Activated gamma-delta T cell (primary cell): ENCODE measurements around the gene MT4.
"Not testable (repeated sequence)": the region's sequence is repeated elsewhere in the genome, so short reads cannot be mapped to it uniquely, and the experiment has no call there.

Experiments
- DNase-seq: peaks from one replicate; lab custom pipeline; 2025; lab: John Stamatoyannopoulos, UW

Gene MT4

DNA sequence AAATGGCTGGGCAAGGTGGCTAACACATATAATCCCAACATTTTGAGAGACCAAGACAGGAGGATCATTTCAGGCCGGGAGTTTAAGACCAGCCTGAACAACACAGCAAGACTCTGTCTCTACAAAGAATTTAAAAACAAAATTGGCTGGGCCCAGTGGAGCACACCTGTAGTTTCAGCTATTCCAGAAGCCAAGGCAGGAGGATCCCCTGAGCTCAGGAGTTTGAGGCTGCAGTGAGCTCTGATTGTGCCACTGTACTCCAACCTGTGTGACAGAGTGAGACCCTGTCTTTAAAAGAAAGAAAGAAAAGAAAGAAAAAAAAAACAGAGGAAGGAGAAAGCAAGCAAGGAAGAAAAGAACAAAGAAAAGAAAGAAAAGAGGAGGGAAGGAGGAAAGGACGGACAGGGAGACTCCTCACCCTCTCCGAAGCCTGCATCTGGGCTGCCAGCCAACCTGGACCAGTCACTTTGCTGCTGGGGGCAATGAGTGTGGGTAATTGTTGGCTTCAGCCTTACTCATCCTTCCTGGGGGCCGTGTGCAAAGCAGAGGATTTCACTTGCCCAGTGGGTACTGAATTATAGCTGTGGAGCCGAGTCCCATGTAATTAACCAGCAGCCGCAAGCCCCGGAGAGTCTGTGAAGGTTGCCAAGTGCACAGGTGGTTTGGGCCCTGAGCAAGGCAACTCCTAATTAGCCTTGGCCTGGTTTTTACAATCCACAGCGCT is 6.7 kb upstream of the MT4 start:
- DNase-seq: no peak

DNA sequence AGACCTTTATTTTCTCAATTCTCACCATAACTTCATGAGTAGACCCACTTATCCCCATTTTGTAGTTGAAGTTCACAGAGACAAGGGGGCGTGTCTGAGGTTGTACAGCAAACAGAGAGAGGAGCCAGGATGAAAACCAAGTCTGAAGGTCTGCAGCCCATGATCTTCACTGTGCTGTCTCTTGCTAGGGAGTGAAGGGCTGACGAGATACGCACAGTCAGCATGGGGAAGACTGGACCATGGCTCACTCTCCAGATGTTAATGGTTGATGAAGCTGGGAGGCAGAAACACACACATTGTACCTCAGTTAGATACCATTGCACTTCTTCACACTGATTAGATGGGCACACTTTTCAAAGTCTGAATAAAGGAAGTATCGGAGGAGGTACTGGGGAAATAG is 5.8 kb upstream of the MT4 start:
- no peak for DNase-seq

DNA sequence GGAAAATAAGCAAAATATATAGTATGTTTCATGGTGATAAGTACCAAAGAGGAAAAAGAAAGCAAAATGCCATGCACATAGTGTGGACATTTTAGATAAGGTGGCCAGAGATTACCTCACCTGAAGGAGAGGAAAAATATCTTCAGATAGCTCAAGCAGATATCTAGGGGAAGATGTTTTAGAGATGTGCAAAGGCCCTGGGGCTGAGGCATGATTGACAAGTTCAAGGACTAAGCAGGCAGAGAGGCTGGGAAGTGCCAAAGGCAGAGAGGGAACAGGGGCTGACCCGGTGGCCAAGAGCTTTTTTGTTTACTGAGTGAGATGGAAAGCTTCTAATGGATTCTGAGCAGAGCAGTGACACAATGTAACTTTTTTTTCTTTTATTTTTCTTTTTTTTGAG is 4.4 kb upstream of the MT4 start:
- DNase-seq: no peak

DNA sequence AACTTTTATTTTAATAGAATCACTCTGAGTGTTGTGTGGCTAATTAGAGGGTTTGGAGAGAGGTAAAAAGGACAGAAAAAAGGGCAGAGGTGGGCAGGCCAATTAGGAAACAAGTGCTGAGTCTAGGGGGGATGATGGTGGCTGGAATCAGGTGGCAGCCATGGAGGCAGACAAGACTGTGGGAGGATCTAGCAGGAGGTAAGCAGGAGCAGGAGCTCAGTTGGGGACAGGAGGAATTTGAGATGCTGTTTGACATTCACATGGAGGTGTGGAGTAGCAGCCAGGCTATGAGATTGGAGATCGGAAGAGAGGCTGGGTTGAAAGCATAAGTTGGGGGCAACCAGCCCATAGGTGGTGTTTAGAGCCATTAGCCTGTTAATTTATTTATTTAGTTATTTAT is 3.7 kb upstream of the MT4 start:
- no peak for DNase-seq

DNA sequence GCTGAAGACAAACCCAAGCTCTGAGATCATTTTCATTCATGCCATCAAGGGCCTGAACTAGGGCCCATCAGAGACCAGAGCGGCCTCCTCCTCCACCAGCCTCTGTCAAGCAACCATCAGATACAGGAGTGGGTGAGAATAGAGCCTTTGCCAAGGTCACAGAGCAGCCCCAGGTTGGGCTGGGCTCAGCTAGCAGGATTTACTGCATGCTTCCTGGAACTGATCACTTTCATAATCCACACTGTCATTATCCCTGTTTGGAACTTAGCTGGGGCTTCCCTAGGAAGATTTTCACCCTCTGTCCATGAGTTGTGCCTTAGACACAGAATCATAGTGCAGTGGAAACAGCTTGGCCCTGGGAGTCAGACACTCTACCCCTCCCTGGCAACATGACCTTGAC is 5.1 kb downstream of the MT4 start:
- no peak for DNase-seq

DNA sequence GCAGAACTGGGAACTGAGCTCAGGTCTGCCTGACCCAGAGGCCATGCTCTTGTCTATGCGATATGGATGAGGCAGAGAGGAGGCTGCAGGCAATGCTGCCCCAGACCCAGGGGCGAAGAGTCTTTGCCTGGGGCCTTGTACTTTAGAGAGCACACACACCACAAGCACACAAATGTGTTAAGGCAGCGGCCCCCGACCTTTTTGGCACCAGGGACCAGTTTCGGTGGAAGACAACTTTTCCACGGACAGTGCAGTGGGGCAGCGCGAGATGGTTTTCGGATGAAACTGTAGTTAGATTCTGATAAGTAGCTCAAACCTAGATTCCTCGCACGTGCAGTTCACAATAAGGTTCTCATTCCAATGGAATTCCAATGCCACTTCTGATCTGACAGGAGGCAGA is 6.7 kb downstream of the MT4 start:
- no peak for DNase-seq

DNA sequence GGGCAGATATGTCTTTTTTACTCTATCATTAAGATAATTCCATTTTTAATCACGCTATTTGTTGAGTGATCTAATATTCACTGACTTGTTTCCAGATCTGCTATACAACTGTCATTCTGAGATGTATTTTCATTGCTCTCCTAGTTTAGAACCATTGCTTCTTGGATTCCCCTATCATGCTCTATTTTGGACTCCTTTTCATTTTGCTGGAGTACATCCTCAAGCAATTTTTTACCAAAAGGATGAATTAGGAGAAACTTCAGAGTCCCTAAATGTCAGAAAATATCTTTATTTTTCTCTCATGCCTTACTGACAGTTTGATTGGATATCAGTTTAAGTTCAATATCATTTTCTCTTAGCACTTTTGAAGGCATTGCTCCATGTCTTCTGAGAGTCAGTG is 9.8 kb downstream of the MT4 start:
- no peak for DNase-seq

DNA sequence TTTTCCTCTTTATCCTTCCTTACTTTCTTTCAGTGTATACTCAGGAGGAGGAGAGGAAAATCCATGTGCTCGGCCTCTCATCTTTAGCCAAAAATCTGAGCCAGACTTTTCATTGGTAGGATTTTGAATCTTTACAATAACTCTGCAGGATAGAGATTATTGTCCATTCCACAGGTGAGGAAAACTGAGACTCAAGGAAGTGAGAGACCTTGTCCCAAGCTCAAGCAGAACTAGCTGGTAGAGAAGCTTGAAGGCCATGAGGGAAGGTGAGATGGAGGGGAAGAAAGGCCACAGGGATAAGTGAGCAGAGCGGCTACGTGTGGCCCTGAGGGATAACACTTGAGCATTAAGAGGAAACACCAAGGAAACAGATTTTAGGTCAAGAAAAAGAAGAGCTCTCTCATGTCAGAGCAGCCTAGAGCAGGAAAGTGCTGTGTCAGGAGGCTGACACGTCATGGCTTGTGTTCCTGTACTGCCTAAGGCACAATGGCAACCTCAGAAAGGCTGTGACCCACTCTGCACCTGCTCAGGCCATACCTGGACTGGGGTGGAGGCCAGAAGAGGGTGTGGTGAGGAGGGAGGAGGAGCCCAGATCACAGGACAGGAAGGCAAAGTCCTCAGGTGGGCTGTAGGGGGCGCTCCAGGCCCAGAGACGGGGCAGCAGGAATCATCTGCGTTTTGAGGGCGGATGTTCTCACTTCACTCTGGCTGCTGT is 11.9 kb downstream of the MT4 start:
- DNase-seq: peak; percentile 52

DNA sequence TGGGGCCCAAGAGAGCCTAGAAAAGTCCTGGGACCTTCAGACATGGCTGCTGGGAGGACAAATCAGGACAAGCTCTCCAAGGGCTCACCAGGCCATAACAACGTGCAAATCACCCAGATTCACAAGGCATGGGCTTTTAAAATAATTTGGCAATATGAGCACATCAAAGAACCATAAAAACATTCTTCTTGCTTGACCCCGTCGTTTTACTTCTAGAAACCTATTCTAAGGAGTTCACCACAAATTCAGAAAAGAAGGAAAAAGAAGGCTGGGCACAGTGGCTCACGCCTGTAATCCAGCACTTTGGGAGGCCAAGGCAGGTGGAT is 12.4 kb downstream of the MT4 start:
- no peak for DNase-seq

DNA sequence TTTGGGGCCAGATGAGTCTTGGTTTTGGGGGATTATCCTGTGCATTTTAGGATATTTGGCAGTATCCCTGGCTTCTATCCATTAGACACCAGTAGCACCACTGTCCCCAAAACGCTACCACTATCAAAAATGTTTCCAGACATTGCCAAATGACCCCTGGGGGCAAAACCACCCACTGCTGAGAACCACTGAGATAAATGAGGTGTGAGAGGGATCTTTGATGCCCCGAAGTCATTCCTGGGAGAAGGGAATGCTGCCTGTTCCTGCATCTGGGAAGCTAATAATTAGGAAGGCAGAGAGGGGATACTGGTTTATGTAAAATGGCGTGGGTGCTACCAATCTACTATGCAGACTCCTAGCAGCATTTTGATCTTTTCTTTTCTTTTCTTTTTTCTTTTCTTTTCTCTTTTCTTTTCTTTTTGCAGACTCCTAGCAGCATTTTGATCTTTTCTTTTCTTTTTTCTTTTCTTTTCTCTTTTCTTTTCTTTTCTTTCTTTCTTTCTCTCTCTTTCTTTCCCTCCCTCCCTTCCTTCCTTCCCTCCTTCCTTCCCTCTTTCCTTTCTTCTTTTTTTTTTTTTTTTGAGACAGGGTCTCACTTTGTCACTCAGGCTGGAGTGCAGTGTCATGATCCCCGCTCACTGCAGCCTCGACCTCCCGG is 15.6 kb downstream of the MT4 start:
- DNase-seq: no peak

DNA sequence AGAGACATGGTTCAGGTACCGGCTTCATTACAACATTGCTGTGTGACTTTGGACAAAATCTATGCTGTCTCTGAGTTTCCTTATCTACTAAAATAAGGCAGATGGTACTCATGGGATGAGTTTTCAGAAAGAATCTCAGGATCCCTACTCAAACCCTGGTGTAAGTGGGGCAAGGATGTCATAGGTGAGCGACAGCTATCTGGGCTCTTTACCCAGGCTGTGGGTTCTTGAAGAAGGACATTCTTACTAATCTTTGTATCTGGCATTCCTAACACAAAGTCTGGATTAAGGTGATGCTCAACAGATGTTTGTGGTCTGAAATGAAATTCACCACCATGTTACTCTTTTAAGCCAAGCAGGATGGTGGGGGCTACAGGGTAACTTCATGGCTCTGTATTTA is 18.0 kb downstream of the MT4 start:
- DNase-seq: not testable (repeated sequence)

DNA sequence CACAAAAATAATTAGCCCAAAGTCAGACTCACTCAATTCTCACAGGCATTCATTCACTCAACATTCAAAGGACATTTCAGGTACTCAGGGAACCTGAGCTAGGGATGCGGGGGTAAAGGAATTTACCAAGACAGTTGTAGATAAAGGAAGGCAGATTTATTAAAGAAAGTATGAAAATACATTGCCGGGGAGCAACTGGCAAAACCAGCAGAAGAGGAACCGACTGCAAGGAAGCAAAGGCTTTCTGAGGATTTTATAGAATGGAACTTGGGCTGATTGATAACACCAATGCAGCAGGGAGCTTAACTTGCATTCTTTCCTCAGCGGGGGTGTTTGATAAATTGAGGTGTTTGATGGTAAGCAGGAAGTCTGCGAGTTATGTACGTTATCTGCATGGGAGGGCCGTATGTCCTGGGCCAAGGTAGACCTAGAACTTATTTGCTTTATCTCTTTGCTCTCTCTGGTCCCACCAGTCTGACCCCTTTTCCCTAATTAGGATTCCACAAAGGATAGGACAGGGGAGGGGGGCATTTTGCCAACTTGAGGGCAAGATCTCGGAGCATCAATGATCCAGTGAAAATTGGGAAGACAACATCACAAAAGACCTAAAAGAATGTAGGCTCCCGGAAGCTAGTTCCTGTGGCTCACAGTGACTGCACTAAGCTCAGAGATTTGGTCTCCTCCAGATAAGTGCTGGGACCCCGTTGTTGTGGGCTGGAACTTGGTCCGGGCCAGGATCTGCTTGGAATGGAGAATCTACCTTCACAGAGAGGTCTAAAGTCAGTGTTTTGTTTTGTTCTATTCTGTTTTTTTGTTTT is 18.7 kb downstream of the MT4 start:
- DNase-seq: no peak

DNA sequence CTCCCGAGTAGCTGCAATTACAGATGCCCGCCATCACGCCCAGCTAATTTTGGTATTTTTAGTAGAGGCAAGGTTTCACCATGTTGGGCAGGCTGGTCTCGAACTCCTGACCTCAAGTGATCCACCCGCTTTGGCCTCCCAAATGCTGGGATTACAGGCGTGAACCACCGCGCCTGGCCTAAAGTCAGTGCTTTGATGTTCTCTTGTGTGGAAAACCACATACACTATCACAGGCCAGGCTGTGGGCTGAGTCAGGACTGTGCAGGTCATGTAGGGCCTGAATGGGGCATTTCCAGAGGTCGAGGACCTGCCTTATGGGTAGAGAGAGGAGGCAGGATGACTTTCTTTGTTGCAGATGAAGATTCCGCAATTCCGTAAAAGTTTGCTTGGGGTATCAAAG is 19.4 kb downstream of the MT4 start:
- DNase-seq: no peak

DNA sequence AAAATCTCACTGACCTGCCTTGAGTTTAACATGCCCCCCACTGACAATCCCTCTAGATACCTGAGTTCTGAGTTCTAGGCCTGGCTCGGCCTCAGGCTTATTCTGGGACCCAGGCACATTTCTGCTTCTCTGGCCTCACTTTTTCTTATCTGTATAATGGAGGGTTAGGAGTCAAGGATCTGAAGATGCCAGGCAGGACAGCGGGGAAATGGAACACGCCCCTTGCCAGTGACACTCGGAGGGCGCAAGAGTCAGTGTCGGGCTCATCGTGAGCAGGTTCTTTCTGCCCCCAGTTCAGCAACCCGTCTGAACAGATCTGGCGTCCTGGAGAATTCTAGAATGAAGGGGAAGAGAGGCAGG is 23.9 kb downstream of the MT4 start:
- no peak for DNase-seq

DNA sequence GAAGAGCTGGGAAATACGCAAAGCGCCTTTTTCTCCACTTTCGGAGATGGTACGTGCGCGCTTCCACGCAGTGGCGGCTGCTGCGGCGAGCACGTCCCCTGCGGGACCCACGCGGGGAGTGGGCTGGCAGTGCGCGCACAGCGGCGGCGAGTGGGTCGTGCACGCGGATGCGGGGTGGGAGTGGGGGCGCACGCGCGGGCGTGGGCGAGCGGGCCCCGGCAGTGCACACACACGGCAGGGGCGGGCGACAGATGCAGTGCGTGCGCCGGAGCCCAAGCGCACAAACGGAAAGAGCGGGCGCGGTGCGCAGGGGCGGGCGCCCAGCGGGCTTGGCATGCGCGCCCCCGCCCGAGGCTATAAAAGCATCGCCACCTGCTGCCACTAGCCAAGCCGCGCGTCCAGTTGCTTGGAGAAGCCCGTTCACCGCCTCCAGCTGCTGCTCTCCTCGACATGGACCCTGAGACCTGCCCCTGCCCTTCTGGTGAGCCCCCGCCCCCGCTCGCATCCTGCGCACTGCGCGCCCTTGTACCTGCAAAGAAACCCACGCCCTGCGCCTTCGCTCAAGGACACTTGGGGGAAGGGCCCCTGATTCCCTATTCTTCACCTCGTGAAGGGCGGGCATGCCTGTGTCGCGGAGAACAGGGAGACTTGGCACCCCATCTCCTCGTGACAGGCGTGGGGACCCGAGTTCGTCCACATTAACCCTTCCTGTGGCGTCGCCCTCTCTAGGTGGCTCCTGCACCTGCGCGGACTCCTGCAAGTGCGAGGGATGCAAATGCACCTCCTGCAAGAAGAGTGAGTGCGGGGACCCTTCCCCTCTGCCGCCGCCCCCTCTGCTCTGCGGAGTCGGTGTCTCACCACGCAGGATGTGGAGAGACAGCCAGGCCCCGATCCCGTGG is 24.5 kb downstream of the MT4 start, which contains the start of gene MT3:
Gene MT3, plus strand, starts transcription at position 388 of the 899 bp plus-strand sequence. Its CDS starts 63 bp downstream, at position 451.
- DNase-seq: no peak

DNA sequence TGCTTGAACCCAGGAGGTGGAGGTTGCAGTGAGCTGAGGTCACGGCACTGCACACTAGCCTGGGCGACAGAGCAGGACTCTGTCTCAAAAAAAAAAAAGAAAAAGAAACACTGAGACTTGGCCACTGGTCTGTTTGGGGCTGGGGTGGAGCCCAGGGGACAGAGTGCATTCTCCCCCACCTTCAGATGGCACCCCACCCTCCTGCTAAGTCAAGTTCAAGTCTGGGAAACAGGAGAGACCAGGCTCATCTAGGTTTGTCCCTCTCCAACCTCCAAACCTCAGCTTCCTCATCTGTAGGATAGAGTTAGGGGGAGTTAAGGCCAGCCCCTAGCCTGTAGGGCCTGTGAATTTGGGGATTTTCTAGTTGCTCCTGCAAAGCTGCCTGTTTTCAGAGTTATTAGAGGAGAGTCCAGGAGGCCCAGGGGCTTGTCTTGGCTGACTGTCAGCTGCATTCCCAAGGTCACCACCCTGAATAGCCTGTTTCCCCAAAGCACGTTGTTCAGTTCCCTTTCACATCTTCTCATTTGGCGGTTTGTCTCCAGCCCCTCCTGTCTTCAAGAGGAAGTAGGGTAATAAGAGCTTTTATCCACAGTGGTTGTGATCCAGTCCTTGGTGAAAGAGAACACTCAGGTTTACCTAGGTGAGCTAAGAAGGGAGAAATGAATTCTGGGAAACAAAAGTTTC is 26.6 kb downstream of the MT4 start:
- DNase-seq: no peak

DNA sequence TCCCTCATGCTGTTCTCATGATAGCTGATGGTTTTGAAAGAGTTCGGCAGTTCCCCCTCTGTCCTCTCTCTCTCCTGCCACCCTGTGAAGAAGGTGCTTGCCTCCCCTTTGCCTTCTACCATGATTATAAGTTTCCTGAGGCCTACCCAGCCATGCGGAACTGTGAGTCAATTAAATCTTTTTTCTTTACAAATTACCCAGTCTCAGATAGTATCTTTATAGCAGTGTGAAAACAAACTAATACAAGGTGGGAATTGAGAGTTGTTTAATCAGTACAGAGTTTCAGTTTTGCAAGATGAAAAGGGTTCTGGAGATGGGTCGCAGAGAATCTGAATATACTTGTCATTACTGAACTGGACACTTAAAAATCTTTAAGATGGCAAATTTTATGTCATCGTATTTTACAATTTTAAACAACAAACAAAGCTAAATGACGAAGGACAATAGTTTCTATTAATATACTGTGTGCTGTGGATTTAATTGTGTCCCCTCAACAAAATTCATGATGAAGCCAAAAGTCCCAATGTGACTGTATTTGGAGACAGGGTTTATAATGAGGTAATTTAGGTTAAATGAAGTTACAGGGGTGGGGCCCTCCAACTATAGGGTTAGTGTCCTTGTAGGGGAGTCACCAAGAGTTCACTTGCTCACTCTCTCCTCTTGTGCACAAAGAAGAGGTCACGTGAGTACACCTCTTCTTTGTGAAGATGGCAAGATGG is 28.9 kb downstream of the MT4 start:
- DNase-seq: no peak

DNA sequence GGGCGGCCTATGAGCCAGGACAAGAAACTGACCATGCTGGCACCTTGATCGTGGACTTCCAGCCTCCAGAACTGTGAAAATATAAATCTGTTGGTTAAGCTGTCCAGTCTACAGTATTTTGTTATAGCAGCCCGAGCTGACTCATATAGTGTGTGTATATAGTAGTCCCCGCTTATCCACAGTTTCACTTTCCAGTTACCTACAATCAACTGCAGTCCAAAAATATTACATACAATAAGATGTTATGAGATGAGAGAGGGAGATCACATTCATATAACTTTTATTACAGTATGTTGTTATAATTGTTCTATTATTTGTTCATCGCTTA is 29.4 kb downstream of the MT4 start:
- DNase-seq: no peak

DNA sequence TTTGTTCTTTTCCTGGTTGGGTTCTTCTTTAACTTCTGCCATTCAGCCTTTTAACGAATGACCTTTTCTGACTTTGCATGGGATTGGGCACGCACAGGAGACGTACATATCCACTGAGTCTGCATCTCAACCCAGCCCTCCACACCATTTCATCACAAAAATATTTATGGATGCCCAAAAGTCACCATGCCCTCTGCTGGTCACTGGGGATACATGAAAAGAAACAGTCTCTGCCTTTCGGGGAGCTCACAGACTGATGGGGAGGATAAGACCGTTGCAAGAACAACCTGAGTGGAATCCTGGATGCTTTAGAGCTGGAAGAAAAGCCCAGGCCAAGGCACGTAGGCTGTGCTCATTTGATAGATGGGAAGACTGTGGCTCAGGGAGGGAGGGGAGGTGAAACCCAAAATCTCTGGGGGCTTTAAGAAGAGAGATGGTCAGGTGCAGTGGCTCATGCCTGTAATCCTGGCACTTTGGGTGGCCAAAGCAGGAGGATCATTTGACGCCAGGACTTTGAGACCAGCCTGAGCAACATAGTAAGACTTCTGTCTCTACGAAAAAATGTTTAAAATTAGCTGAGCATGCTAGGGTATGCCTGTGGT is 35.6 kb downstream of the MT4 start:
- no peak for DNase-seq

DNA sequence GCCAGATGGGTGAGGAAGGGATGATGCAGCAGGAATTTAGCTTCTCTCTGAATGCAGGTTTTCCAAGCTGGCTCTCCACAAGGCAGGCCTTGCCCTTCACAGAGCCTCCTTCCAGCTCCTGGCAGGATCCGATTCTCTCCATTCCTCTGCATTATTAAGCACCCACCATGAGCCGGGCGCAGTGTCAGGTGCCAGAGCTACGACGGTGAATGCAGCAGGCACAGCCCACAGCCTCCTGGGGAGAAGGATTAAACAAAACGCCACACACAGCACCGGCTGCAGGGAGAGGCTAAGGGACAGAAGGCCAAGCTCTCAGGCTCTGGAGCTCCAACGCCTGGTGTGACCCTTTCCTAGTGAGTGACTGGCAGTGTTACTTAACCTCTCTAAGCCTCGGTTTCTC is 36.5 kb downstream of the MT4 start:
- DNase-seq: no peak
